Osteocyte (in vitro differentiated cells): ENCODE measurements around the gene HSDL2. TPM values are rescaled to one million over a fixed set of nuclear protein-coding genes. Genes with fewer than 3 reads are reported as not detected.

ENCODE experiments used
- DNase-seq: peaks from one replicate; pipeline ENCODE4 v3.0.0; 2021; ENCODE audit warnings: mixed read lengths; ENCODE audit not compliant: unreplicated experiment; ENCODE audit errors: extremely low spot score
- H3K27ac Mint-ChIP-seq: one replicate; pipeline ENCODE4 v1.8.0; 2021; ENCODE audit warnings: mild to moderate bottlenecking, mixed read lengths; ENCODE audit not compliant: unreplicated experiment
- H3K27me3 Mint-ChIP-seq: one replicate; pipeline ENCODE4 v1.8.0; 2021; ENCODE audit warnings: mixed read lengths; ENCODE audit not compliant: unreplicated experiment
- H3K36me3 Mint-ChIP-seq: one replicate; pipeline ENCODE4 v1.8.0; 2021; ENCODE audit warnings: mixed read lengths; ENCODE audit not compliant: unreplicated experiment
- H3K4me1 Mint-ChIP-seq: one replicate; pipeline ENCODE4 v1.8.0; 2021; ENCODE audit warnings: mixed read lengths; ENCODE audit not compliant: unreplicated experiment
- H3K4me3 Mint-ChIP-seq: one replicate; pipeline ENCODE4 v1.8.0; 2021; ENCODE audit warnings: mild to moderate bottlenecking, moderate library complexity, mixed read lengths; ENCODE audit not compliant: unreplicated experiment
- H3K9me3 Mint-ChIP-seq: one replicate; pipeline ENCODE4 v1.8.0; 2021; ENCODE audit warnings: mixed read lengths; ENCODE audit not compliant: unreplicated experiment
- total RNA-seq: library from RNA; stranded (reverse); gene quantifications from 2 replicates; pipeline ENCODE4 v1.2.1, GENCODE V29; 2021
- TF ChIP-seq, protein P1 (sequence below): fragments of 200-600 bp; sonication (generic); IDR thresholded peaks from 2 replicates; pipeline ENCODE4 v1.5.0; 2021; ENCODE audit warnings: antibody characterized with exemption, mild to moderate bottlenecking, moderate library complexity

The HSDL2 gene
- total RNA-seq, 1 donor from 2014 or later, result 19.0 TPM

GRCh38 chr9:112472996-112473395, 93.1 kb downstream of the HSDL2 start:
- no peaks in the 10 kb centered on the region for H3K4me1 Mint-ChIP-seq
- no peak overlapping the region for H3K4me3 Mint-ChIP-seq
- TF ChIP-seq, protein P1, sequence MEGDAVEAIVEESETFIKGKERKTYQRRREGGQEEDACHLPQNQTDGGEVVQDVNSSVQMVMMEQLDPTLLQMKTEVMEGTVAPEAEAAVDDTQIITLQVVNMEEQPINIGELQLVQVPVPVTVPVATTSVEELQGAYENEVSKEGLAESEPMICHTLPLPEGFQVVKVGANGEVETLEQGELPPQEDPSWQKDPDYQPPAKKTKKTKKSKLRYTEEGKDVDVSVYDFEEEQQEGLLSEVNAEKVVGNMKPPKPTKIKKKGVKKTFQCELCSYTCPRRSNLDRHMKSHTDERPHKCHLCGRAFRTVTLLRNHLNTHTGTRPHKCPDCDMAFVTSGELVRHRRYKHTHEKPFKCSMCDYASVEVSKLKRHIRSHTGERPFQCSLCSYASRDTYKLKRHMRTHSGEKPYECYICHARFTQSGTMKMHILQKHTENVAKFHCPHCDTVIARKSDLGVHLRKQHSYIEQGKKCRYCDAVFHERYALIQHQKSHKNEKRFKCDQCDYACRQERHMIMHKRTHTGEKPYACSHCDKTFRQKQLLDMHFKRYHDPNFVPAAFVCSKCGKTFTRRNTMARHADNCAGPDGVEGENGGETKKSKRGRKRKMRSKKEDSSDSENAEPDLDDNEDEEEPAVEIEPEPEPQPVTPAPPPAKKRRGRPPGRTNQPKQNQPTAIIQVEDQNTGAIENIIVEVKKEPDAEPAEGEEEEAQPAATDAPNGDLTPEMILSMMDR, result no peak

GRCh38 chr9:112473986-112474385, 94.1 kb downstream of the HSDL2 start:
- DNase-seq, result no peak
- peaks cover 9% of the 10 kb centered on the region for H3K9me3 Mint-ChIP-seq
- H3K4me1 Mint-ChIP-seq, result no peaks in the 10 kb centered on the region
- H3K27me3 Mint-ChIP-seq, result no peaks in the 10 kb centered on the region
- H3K4me3 Mint-ChIP-seq, result no peak overlapping the region
- no peak overlapping the region for H3K27ac Mint-ChIP-seq
- peaks cover 24% of the 10 kb centered on the region for H3K36me3 Mint-ChIP-seq
- TF ChIP-seq, protein P1, result no peak

More at GRCh38 chr9:112472996-112473395, 93.1 kb downstream of the HSDL2 start:
- H3K27ac Mint-ChIP-seq, result no peak overlapping the region
- no peak for DNase-seq
- H3K9me3 Mint-ChIP-seq, result peaks cover 6% of the 10 kb centered on the region
- H3K27me3 Mint-ChIP-seq, result no peaks in the 10 kb centered on the region
- H3K36me3 Mint-ChIP-seq, result peaks cover 23% of the 10 kb centered on the region

DNA sequence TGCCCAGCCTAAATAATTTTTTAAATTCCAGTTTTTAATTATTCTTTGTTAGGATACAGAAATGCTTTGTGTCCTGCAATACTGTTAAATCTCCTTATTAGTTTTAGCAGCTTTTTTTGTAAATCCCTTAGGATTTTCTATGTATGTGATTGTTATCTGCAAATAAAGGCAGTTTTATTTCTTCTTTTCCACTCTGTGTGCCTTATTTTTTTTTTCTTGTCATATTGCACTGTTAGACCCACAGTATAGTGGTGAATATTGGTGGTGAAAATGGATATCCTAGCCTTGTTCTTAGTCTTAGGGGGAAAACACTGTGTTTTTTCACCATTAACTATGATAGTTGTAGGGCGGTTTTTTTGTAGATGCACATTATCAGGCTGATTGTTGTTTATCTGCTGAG, 95.4 kb downstream of the HSDL2 start:
- Mint-ChIP-seq H3K4me3 (no peak overlapping the region), H3K27ac (no peak overlapping the region), H3K4me1 (no peaks in the 10 kb centered on the region), H3K9me3 (peaks cover 9% of the 10 kb centered on the region), H3K27me3 (no peaks in the 10 kb centered on the region), H3K36me3 (peaks cover 23% of the 10 kb centered on the region)
- TF ChIP-seq, protein P1, result no peak
- no peak for DNase-seq

DNA sequence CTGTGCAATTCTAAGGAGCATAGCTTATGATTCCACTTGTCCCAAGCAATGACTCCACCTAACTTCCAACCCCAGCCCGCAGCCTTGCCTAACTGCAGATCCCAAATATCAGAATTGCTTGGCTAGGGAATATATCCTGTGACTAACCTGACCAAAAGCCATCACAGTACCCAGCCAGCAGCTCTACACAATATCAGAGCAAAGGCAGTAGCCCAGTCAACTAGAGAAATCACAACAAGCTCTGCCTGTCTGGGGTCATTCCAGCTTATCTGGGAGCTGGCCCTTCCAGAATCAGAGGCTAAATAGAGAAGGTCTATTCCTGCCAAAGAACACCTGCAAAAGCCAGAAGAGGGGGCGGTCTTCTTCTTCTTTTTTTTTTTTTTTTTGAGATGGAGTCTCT, 97.4 kb downstream of the HSDL2 start:
- TF ChIP-seq, protein P1, result no peak
- Mint-ChIP-seq H3K27me3 (no peaks in the 10 kb centered on the region), H3K27ac (no peak overlapping the region), H3K36me3 (peaks cover 17% of the 10 kb centered on the region), H3K4me3 (no peak overlapping the region), H3K4me1 (no peaks in the 10 kb centered on the region), H3K9me3 (peaks cover 9% of the 10 kb centered on the region)
- DNase-seq, result no peak

GRCh38 chr9:112479221-112479620, 99.3 kb downstream of the HSDL2 start:
- TF ChIP-seq, protein P1, result no peak
- peaks cover 6% of the 10 kb centered on the region for H3K9me3 Mint-ChIP-seq
- H3K27ac Mint-ChIP-seq, result no peak overlapping the region
- peaks cover 14% of the 10 kb centered on the region for H3K36me3 Mint-ChIP-seq
- H3K27me3 Mint-ChIP-seq, result no peaks in the 10 kb centered on the region
- DNase-seq, result no peak
- no peak overlapping the region for H3K4me3 Mint-ChIP-seq
- no peaks in the 10 kb centered on the region for H3K4me1 Mint-ChIP-seq
